Osteocyte (in vitro differentiated cells): Measurements from ENCODE around the gene SCRG1. TPM values are rescaled to one million over a fixed set of nuclear protein-coding genes. Genes with fewer than 3 reads are reported as not detected.

ENCODE experiments used
- DNase-seq: peaks from one replicate; pipeline ENCODE4 v3.0.0; 2021; ENCODE audit warnings: mixed read lengths; ENCODE audit not compliant: unreplicated experiment; ENCODE audit errors: extremely low spot score
- H3K27ac Mint-ChIP-seq: one replicate; pipeline ENCODE4 v1.8.0; 2021; ENCODE audit warnings: mild to moderate bottlenecking, mixed read lengths; ENCODE audit not compliant: unreplicated experiment
- H3K27me3 Mint-ChIP-seq: one replicate; pipeline ENCODE4 v1.8.0; 2021; ENCODE audit warnings: mixed read lengths; ENCODE audit not compliant: unreplicated experiment
- H3K36me3 Mint-ChIP-seq: one replicate; pipeline ENCODE4 v1.8.0; 2021; ENCODE audit warnings: mixed read lengths; ENCODE audit not compliant: unreplicated experiment
- H3K4me1 Mint-ChIP-seq: one replicate; pipeline ENCODE4 v1.8.0; 2021; ENCODE audit warnings: mixed read lengths; ENCODE audit not compliant: unreplicated experiment
- H3K4me3 Mint-ChIP-seq: one replicate; pipeline ENCODE4 v1.8.0; 2021; ENCODE audit warnings: mild to moderate bottlenecking, moderate library complexity, mixed read lengths; ENCODE audit not compliant: unreplicated experiment
- H3K9me3 Mint-ChIP-seq: one replicate; pipeline ENCODE4 v1.8.0; 2021; ENCODE audit warnings: mixed read lengths; ENCODE audit not compliant: unreplicated experiment
- total RNA-seq: library from RNA; stranded (reverse); gene quantifications from 2 replicates; pipeline ENCODE4 v1.2.1, GENCODE V29; 2021
- TF ChIP-seq, protein P1 (sequence below): fragments of 200-600 bp; sonication (generic); IDR thresholded peaks from 2 replicates; pipeline ENCODE4 v1.5.0; 2021; ENCODE audit warnings: antibody characterized with exemption, mild to moderate bottlenecking, moderate library complexity

The SCRG1 gene
- total RNA-seq, 1 donor from 2014 or later, result 2.2 TPM

- Mint-ChIP-seq H3K27ac (no peak overlapping the region), H3K9me3 (no peaks in the 10 kb centered on the region), H3K4me3 (no peak overlapping the region), H3K27me3 (no peaks in the 10 kb centered on the region), H3K36me3 (peaks cover 19% of the 10 kb centered on the region), H3K4me1 (peaks cover 3% of the 10 kb centered on the region)
- TF ChIP-seq, protein P1, sequence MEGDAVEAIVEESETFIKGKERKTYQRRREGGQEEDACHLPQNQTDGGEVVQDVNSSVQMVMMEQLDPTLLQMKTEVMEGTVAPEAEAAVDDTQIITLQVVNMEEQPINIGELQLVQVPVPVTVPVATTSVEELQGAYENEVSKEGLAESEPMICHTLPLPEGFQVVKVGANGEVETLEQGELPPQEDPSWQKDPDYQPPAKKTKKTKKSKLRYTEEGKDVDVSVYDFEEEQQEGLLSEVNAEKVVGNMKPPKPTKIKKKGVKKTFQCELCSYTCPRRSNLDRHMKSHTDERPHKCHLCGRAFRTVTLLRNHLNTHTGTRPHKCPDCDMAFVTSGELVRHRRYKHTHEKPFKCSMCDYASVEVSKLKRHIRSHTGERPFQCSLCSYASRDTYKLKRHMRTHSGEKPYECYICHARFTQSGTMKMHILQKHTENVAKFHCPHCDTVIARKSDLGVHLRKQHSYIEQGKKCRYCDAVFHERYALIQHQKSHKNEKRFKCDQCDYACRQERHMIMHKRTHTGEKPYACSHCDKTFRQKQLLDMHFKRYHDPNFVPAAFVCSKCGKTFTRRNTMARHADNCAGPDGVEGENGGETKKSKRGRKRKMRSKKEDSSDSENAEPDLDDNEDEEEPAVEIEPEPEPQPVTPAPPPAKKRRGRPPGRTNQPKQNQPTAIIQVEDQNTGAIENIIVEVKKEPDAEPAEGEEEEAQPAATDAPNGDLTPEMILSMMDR, result no peak
- DNase-seq, result no peak
These were observed 5.5 kb upstream of the SCRG1 start for GRCh38 chr4:173404296-173404865.

GRCh38 chr4:173403051-173403450 is 4.1 kb upstream of the SCRG1 start:
- TF ChIP-seq, protein P1, result no peak
- Mint-ChIP-seq H3K4me1 (peaks cover 3% of the 10 kb centered on the region), H3K36me3 (peaks cover 19% of the 10 kb centered on the region), H3K9me3 (no peaks in the 10 kb centered on the region), H3K27ac (no peak overlapping the region), H3K27me3 (no peaks in the 10 kb centered on the region), H3K4me3 (no peak overlapping the region)
- no peak for DNase-seq

DNA sequence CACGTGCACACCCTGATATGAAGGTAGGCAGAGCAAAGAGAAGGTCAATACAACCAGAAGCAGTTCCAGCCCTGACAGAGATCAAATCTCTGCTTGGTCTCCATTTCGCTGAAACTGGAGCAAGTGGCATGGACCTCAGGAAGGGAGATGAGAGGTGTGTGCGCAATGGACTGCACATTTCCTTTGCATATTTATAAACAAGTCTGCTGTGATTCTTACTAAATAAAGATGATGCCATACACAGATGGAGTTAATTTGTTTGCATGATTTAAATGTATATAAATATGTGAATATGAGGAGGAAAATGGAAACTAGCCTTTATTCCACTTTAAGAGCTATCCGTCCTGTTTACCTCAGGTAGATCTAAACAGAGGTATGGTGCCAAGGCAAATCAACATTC is 2.1 kb upstream of the SCRG1 start:
- TF ChIP-seq, protein P1, result no peak
- DNase-seq, result no peak
- Mint-ChIP-seq H3K9me3 (no peaks in the 10 kb centered on the region), H3K4me3 (no peak overlapping the region), H3K4me1 (peaks cover 3% of the 10 kb centered on the region), H3K36me3 (peaks cover 14% of the 10 kb centered on the region), H3K27ac (no peak overlapping the region), H3K27me3 (no peaks in the 10 kb centered on the region)

DNA sequence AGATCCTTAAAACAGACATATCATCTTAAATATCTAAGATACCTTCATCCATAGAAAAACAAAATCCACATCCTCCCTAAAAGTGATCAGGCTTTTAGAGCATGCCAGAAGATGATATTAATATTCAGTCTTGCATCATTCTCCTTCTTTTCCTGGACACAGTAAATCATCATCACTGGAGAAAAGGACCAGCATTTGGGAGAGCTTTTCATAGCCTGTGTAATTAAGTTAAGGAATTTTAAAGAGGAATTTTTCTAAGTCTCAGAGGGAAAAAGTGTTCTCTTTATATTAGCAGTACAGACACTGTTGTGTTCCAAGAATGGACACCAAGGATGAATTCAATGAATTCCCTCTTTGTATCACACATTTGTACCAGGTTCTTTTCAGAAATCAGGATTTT is 696 bp downstream of the SCRG1 start:
- no peak for DNase-seq
- H3K27me3 Mint-ChIP-seq, result no peaks in the 10 kb centered on the region
- H3K4me1 Mint-ChIP-seq, result peaks cover under 1% of the 10 kb centered on the region
- peak overlapping the region; percentile 49 for H3K4me3 Mint-ChIP-seq
- TF ChIP-seq, protein P1, result no peak
- H3K9me3 Mint-ChIP-seq, result peaks cover 5% of the 10 kb centered on the region
- peak overlapping the region; percentile 83 for H3K27ac Mint-ChIP-seq
- peaks cover 16% of the 10 kb centered on the region for H3K36me3 Mint-ChIP-seq

- Mint-ChIP-seq H3K9me3 (peaks cover 5% of the 10 kb centered on the region), H3K4me3 (peak overlapping the region; percentile 49), H3K36me3 (peaks cover 18% of the 10 kb centered on the region), H3K4me1 (no peaks in the 10 kb centered on the region), H3K27me3 (no peaks in the 10 kb centered on the region), H3K27ac (peak overlapping the region; percentile 83)
- TF ChIP-seq, protein P1, result no peak
- DNase-seq, result no peak
These were observed 1.3 kb downstream of the SCRG1 start for GRCh38 chr4:173397604-173398003.
